GM19438 (cell line): ENCODE results near the gene SPRED2.

Experiments
- ATAC-seq: cut with Tn5 transposase; IDR thresholded peaks from one replicate; pipeline ENCODE4 v1.9.1; 2021; ENCODE audit warnings: low read depth; ENCODE audit not compliant: unreplicated experiment

Gene SPRED2, protein sequence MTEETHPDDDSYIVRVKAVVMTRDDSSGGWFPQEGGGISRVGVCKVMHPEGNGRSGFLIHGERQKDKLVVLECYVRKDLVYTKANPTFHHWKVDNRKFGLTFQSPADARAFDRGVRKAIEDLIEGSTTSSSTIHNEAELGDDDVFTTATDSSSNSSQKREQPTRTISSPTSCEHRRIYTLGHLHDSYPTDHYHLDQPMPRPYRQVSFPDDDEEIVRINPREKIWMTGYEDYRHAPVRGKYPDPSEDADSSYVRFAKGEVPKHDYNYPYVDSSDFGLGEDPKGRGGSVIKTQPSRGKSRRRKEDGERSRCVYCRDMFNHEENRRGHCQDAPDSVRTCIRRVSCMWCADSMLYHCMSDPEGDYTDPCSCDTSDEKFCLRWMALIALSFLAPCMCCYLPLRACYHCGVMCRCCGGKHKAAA

DNA sequence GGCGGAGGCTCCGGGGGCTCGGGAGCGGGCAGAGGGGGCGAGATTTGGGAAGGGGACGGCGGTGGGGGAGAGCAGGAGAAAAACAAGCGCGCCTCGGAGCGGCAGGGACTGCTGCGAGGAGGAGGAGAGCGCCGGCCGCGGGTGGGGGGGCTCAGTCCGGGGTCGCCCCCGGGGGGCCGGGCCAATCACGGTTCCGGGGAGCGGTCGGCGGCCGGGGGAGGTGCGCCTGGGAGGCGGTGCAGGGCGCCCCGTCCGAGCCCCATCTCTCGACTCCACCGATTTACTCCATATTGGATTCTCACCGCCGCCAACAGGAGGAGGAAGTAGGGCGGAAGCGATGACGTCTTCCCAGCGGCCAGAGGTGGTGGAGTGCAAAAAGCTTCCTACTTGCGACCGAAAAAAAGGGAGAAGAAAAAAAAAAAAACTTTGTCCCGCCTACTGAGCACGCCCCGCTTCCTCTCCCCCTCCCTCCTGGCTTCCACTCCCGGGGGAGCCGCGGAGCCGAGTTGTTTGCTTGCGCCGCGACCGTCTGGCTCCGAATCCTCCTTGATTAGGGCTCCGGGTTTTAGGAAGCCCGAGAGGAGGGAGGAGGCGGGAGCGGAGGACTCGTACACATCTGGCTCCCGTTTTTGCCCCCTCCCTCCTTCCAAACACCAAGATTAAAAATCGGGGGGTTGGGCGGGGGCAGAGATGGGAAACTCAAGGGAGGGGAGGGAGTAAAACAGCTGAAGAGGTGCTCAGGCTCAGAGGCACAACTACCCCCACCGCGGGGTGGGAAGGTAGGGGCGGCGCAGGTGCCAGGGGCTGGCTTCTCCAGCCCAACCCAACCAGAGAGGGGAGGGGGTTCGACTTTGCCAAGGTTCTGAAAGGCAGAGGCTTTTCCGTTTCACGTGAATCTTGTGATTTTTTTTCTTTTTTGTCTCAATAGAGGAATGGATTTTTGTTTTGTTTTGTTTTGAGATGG, at the start of gene SPRED2:
TSS of gene SPRED2 (minus strand) at position 373 of the 964 bp plus-strand sequence. CDS start 612 bp downstream, outside the sequence.
- peak; percentile 31 for ATAC-seq

DNA sequence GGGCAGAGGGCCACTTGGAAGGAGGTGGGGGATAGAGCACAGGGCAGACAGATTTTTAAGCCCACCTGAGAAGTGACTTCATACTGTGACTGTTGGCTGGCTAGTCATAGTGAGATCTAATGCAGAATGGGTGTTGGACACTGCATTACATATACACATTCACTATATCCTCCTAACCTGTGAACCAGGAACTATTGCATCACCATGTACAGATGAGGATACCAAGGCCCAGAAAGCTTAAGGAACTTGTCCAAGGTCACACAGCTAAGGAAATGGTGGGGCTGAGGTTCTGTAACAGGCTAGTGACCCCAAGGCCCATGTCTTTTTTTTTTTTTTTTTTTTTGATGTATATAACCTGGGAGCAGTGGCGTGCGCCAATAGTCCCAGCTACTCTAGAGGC, 49.6 kb upstream of the SPRED2 start:
- ATAC-seq: no peak

DNA sequence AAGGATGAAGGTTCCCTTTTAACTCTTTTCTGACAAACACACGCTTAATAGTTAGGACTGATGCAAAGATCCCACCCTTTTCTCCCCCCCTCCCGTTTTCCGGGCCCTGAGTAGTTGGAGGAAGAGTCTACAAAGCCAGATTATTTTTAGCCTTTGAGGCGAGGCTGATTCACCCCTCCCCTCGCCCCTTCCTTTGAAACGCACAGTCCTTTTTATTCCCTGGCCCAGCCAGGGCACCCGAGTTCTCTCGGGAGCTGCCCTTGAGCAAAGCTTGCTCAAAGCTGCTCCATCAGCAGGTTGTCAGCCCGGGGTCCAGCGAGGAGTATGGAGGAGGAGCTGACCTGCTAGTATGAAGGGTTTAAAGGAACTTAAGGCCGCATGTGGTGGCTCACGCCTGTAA, 47.1 kb upstream of the SPRED2 start:
- ATAC-seq: no peak

DNA sequence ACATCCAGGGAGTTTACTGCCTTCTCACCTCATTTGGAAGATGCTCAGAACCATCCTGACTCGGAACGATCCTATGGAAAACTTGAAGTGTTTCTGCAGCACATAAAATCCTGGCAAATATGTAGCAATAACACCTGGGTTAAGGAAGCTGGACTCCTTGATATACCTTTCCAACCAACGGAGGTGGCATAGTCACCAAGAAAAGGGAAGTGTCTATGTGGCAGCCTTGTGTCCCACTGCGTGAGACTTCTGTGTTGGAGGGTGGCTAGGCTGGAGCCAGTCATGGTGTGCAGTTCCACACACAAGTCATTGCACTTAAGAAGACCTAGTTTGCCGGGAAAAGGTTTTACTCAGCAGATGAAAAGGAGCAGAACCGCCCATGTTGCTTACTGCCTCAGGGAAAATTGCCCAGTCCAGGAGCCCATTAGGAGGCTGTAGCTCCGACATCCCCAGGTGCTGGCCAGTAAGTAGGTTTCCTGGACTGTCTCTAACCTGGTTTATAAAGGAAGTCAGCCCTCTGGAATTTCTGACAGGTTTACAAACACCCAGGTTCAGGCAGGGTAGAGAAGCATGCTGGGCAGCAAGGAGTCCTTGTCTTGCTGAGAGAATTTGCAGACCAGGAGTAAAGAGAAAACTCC, 46.2 kb upstream of the SPRED2 start:
- no peak for ATAC-seq

DNA sequence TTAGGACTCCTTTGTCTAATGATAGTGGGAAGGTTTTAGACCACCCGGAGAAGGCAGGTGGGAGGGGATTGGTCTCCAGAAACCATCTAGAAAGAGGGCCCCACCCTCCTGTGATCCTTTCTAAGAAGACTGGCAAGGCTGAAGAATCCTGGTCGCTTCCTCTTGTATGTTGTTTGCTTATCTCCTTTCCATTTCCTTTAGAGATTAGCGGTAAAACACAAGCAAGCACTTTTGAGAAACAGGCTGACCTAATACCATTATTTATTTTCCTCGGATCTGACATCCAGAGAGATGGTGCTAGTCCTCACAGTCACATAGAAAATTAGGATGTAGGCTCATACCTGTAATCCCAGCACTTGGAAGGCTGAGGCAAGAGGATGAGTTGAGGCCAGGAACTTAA, 45.2 kb upstream of the SPRED2 start:
- no peak for ATAC-seq

DNA sequence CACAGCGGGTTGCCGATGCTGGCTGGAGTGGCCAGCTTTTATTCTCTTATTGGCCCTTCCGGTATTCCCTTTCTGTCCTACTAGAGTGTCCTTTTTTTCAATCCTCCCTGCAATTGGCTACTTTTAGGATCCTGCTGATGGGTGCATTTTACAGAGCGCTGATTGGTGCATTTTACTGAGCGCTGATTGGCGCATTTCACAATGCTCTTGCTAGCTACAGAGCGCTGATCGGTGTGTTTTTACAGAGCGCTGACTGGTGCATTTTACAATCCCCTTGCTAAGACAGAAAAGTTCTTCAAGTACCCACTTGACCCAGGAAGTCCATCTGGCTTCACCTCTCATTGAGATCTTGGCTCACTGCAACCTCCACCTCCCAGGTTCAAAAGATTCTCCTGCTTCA, 44.4 kb upstream of the SPRED2 start:
- no peak for ATAC-seq

DNA sequence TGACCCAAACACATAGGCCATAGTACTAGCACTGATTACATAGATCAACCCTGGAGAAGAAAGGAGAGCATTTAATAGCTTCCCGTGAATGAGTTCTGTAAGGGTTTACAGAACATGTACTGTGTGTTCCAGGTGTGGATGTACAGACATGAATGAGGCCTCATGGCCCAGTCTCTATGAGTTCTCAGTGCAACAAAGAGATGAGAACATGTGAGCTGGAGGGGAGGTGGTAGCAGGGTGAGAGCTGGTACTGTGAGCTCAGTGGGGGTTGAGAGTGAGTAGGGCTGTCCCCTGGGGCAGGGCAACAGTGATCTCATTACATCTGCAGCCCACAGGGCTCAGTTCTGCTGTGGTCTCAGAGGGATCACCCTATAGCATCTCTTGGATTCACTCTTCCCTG, 42.6 kb upstream of the SPRED2 start:
- no peak for ATAC-seq

DNA sequence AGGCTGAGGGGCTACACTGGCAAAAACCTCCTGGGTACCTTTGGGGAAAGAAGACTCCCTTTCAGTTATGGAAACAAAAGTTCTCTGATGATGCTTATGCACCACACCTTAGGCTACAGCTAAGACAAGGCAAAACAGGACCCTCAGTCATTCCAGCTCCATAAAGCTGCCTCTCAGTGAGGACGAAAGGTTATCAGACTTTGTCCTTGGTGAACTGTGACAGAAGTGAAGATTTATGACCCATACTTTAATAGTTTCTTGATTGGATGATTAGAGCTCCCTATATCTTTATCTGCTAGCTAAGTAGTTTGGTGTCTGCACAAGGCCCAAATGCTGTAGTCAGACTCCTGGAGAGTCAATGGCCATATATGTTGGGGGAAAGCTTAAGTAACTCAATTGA, 40.6 kb upstream of the SPRED2 start:
- no peak for ATAC-seq

DNA sequence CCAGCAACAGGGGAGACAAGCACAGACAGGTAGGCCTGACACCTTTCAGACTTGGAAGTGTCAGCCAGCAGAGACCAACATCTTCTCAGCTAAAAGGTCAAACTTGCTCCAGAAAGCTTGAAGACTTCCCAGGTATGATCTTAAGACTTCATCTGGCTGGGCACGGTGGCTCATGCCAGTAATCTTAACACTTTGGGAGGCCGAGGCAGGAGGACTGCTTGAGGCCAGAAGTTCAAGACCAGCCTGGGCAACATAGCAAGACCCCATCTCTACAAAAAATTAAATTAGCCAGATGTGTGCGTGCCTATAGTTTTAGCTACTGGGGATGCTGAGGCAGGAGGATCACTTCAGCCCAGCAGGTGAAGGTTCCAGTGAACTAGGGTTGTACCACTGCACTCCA, 39.0 kb upstream of the SPRED2 start:
- ATAC-seq: no peak

DNA sequence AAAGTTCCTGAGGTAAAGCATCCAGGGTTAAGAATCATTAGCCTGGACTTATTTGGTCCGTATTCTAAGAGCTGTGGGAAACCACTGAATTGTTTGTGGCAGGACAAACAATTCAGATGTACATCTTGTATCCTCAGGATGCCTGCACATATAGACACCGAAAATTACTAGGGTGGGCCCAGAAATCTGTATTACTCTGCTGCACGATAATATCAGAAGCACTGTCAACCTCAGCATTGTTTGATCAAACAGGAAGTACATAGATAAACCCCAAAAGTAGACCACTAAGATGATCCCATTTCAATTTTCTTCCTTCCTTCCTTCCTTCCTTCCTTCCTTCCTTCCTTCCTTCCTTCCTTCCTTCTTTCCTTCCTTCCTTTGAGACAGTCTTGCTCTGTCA, 34.2 kb upstream of the SPRED2 start:
- no peak for ATAC-seq

DNA sequence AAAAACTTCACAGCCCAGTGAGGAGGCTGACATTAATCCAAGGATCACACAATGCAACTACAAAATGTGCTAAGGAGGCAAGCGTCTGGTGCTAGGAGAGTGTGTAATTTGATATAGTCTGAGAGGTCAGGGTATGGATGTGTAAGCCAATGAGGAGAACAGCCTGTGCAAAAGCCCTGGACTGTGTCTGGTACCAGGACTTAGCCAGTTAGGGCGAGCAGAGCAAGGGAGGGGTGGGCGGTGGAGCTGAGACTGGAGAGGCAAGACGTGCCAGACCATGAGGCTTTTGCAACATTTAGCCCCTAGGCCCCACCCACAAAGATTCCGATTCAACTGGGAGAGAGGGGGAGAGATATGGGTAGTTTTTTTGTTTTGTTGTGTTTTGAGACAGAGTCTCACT, 33.5 kb upstream of the SPRED2 start:
- no peak for ATAC-seq

DNA sequence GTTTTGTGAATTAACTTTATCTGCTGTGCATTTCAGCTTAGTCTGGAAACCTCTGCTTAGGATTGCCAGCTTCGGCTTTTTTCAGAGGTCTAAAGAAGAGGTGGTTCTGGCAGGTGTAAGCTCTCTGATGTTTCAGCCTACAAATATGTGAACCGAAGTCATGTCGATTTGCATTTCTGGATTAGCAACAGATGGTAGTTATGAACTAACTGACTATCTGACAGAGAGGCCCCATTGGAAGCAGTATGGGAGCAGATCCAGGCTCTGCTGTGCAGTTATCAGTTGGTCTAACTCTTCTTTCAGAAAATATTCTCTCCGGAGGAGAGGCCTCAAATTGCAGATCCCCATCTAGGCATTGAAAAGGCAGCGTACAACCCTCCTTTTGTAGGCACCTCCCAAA, 32.7 kb upstream of the SPRED2 start:
- no peak for ATAC-seq

DNA sequence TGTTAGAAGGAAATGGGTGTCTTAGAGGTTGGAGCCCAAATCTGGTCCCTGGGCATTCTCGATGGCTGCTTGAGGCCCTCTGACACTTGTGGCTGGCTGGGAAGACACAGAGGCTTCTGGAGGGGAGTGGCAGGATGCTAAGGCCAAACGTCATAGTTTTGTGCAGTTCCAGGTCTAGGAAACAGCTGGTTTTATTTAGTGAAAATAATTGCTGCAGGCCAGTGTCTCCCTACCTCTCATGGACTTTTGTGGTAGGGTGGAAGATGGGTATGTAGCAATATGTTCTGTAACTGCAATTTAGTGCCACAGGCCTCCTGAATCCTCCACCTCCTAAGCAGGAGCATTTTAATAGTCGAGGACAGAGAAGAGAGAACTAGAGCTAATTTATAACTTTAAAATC, 32.2 kb upstream of the SPRED2 start:
- no peak for ATAC-seq

DNA sequence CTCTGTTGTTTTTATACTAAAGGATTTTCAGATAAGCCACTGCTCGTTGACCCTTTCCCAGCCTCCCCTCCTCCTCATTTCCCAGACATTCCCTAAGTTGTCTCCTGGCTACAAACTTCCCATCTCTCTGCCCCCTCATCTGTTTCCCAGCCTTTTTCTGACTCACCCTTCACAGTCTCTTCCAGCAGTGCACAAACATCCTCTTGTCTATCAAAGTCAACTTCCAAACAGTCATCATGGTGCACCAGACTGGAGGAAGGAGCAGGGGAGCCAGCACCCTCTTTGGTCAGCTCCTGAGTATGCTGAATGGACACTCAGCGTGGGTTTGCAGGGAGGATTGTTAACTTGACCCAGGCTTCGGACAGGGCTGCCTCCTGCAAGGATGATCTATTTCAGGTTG, 26.6 kb upstream of the SPRED2 start:
- ATAC-seq: no peak

DNA sequence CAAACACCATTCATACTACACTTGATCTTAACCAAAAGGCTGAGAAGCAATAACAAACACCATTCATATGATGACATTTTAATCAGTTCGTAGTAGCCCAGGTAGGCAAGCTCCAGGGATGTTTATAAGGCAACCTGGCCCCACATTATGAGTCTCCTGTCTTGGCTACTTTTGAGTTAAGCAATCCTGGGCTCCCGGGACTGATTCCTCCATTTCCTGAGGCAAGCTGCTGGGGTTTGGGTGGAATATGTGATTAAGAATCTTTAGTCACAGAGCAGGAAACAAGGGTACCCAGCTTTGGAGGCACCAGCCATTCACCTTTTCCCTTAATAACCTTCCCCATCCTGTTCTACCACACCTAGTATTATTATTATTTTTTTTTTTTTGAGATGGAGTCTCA, 24.5 kb upstream of the SPRED2 start:
- no peak for ATAC-seq

DNA sequence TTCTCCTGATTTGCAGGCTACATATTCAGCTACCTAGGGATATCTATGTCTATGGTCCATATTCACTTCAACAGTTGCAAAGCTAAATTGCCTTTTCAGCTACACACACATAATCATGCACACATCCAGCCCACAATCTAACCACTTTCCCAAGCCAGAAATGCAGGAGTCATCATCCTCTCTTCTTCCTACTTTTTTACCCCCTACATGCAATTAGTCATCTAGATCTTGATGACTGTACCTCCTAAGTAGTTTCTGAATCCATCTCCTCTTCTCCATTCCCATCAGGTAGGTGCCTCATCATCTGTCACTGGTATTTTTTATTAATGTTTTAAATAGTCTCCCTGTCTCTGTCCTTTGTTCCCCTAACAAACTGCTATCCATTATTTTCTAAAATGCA, 23.7 kb upstream of the SPRED2 start:
- no peak for ATAC-seq

DNA sequence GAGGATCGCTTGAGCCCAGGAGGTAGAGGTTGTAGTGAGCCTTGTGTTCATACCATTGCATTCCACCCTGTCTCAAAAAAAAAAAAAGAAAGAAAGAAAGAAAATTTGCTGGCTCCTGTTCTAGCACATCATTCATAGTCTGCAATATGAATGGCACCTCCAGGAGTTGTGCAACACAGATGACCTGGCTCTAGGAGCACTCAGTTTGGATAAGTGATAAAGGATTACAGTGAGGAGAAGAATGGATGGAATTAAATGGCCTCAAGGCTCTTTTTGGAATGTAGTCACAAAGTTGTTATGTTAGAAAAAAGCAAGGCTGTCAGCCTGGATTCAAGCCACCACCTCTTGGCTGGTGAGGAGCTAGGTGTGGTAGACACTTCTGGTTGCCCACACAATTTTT, 21.5 kb upstream of the SPRED2 start:
- ATAC-seq: no peak

DNA sequence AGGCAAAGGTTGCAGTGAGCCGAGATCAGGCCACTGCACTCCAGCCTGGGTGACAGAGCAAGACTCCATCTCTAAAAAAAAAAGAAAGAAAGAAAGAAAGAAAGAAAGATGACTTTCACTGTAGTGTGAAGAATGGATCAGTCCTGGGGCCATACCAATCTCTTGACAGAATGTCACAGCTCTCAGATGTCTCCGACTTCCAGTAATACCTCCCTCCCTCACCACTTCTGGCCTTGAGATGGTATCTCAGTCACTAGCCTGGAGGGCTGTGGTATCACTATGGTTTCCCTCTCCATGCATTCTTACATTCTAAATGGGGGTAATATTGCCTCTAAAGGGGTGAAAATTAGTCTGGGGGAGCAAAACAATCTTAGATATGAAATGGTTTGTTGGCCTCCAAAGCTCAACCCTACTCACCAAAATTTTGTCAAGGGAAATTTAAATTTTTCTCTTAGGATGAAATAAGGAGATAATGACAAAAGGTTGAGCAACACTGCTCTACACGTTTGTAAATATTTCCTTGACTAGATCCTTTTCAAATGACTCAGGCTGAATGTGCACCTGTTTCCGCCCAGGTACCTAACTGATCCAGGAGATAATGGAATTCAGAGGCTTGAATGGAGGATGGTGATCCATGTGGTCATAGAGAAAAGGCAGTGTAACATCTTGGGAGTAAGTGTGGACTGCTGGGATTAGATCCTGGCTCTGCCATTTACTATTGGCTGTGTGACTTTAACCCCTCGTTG, 19.9 kb upstream of the SPRED2 start:
- no peak for ATAC-seq

DNA sequence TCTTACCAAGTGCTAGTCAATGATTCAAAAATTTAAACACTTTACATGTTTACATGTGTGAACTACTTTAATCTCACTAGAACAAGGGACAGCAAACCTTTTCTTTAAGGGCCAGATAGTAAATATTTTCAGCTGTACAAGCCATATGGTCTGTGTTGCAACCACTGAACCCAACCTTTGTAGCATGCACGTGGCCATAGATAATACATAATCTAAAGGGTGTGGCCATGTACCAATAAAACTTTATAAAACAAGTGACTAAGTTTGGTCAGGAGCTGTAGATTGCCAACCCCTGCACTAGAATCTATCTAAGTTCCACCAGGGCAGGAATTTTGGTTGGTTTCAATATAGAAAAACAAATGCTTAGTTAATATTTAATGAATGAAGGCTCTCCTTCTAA, 18.4 kb upstream of the SPRED2 start:
- ATAC-seq: no peak

DNA sequence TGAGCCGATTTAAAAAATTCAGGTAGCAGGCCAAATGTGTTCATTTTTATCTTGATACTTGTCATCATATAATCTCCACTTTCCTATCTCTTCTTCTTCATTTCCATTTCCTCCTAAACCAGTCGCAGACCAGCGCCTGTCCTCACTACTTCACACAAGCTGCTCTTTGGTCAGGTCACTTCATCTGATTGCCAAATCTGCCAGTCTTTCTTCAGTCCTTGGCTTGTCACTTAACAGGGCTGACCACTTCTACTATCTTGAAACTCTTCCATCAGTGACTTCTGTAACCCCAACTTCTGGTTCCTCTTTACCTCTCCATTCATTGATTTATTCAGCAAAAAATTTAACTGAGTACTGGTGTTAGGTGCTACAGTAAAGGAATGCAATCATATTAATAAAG, 18.0 kb upstream of the SPRED2 start:
- ATAC-seq: no peak
